GM18508 (cell line): ENCODE data around the gene CDCA4.

ENCODE experiments used
- ATAC-seq: cut with Tn5 transposase; IDR thresholded peaks from one replicate; pipeline ENCODE4 v1.9.1; 2021; ENCODE audit warnings: moderate number of reproducible peaks; ENCODE audit not compliant: insufficient read depth, unreplicated experiment

CDCA4 gene

DNA sequence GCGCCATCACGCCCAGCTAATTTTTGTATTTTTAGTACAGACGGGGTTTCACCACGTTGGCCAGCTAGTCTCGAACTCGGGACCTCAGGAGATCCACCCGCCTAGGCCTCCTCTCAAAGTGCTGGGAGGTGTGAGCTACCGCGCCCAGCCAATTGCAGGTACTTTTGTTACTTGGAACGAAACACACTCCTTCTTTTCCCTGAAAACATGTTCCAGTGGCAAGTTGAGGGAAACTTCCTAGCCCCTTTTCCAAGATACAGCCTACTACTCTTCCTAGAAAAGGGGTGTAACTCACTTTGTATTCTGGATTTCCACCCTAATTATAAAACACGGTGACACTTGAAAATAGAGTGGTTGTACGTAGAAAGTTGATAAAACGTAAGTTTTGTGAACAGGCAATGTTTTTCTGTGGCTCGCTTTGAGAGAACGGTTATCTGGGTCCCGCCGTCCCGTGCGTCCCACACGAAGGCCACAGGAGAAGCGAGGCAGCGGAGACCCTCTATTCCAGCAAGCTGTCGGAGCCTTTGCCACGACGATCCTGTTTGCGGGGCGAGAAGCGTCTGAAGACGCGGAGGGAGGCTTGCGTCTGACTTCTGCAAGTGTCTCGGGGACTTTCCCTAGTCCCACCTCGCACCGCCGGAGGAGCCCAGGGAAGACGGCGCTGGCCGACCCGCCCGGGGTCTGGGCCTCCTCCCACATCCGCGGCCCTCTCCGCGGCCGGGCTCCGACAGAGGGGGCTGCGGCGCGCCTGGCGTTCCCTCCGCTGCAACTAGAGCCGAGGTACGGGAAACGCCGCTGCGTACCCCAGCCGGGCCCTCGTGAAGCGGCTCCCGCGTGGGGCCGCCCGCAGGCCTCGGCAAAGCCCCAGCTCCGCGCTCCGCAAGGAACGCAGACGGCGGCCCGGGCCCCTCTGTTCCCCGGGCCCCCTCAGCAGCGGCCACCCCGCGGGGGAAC lies 745 bp downstream of the CDCA4 start:
- peak; percentile 5 for ATAC-seq

DNA sequence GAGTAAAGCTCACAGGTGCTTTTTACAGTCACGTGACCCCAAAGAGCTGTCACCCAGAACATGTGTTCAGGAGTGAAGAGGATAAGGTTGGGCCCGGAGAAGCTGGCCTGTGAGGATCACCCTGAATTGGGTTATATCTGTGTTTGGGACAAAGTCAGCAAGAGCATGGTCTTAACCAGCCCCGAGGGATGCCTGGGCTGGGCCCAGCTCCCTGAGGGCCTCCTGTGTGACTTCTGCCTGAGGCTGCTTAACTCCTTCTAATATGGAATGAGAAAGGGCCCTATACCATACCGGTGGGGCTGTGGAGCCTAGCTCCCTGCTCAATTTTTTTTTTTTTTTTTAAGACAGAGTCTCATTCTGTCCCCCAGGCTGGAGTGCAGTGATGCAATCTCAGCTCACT lies 2.5 kb downstream of the CDCA4 start:
- ATAC-seq: no peak

DNA sequence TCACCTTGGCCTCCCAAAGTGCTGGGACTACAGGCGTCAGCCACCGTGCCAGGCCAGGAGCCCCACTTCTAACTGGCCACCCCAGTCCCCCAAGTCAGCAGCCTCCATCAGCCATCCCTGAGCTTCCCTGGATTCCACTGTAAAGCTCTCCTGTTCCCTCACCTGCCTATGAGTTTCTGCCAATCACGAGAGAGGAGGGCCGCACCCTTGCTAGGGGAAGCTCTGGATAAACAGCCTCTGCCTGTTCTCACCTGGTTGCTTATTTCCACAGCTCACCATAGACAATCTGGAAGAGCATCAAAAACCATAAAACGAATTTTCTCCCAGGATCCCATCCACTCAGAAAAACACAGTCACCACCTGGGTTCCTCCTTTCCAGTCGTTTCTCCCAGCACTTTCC lies 5.0 kb downstream of the CDCA4 start:
- ATAC-seq: no peak

DNA sequence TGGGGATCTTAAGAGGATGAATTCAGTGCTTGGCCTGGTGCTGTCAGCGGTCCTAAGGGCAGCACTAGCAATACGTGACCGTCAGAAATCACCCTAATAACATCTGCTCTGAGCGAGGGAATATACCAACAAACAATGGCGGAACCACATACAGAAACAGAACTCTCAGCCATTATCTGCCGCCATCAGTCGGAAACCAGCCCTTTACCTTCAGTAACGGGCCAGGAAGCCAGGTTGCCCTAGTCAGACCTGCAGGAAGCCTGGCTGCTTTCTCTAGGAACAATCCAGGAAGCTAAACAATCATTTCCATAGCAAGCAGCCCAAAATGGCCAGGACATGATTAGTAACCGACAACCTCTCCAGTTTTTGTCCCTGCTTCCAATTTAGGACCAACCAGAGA lies 5.6 kb downstream of the CDCA4 start:
- ATAC-seq: no peak

DNA sequence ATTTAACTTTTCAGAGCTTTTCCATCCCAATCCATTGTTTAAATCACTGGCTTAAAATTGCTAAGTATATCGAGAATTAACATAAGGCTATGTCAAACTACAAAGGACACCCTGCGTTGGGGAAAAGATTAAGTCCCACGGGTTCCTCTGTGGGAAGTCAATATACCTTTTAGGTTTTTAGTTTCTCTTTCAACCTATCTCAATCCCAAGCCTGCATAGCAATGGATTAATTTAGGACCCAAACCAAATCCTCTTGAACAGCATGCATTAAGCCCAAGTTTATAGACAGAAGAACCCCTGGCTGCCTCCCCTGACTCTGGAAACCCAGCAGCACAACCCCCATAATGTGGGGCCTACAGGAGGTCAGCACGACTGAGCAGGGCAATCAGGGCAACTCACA lies 6.3 kb downstream of the CDCA4 start:
- no peak for ATAC-seq

DNA sequence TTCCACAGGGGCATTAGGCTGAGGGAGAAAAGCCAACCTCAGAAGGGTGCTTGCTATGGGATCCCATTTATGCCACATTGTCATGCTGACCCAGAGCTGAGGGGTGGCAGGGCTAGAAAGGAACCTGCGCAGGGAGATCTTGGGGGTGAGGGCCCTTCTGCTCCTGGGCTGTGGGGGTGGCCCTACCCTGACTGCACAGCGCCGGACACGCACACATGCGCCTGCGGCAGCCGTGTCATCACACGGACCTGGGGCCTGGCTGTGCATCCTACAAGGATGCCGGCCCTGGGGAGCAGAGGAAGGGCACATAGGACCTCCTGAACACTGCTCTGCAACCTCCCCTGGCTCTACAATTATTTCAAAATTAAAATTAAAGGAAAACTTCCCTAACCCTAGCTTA lies 6.9 kb downstream of the CDCA4 start:
- ATAC-seq: no peak

DNA sequence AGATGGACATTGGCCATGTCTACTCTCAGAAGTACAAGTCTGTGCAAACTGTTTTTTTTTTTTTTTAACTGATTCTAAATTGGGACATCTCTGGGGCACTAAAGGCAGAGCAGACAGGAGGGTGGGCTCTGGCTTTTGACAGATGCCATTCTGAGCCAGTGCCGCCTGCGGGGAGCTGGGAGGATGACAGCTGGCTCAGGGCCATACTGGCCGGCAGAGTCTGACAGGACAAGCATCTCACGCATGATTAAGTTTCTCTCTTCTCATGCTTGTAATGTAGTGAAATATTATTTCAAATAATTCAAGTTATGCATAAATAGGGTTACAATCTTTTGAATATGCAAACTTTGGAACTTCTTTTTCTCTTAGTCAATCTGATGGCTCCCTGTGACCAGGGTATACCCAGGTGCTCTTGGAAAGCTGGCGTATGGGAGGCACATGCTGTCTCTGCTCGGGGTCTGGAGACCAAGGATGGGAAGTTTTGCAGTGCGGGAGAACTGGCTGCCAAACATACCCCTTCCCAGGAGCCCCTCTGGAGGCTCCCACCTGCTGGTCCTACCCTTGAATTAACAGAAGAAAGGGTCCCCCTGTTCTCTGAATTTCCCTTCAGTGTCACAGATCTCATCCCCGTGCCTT lies 7.6 kb downstream of the CDCA4 start:
- no peak for ATAC-seq

DNA sequence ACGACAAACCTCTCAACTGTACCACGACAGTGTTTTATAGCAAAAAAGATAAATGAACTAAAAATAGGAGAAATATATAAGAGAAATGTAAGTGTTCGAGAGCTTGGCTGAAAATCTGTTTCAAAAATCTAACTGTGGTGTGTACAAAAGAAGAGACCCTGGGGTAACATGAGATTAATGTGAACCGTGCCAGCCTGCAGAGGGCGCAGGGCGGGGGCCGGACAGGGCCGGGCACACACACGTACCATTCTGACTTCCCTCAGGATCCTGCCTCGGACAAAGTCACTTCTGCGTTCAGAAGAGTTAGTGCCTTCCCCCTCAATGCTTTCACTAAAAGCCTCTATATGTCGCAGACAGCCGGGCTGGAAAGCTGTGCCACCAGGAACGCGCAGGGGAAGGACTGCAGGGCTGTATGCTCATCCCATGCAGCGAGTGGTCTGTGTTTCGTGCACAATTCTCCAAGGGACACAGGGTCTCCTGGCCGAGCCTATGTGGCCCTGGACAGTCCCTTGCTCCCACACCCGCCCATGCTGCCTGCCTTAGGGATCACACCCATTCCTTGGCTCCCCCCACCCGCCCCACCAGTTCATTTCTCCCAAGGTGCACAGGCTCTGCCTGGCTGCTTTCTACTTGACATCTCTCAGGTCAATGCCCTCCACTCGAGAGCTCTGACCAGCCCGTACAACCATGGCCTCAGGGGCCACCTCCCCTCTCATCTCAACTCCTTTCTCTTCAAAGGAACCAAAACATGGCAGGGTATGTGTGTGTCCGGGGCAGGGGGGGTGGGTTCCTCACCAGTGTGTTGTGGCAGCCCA lies 8.5 kb downstream of the CDCA4 start:
- ATAC-seq: no peak

DNA sequence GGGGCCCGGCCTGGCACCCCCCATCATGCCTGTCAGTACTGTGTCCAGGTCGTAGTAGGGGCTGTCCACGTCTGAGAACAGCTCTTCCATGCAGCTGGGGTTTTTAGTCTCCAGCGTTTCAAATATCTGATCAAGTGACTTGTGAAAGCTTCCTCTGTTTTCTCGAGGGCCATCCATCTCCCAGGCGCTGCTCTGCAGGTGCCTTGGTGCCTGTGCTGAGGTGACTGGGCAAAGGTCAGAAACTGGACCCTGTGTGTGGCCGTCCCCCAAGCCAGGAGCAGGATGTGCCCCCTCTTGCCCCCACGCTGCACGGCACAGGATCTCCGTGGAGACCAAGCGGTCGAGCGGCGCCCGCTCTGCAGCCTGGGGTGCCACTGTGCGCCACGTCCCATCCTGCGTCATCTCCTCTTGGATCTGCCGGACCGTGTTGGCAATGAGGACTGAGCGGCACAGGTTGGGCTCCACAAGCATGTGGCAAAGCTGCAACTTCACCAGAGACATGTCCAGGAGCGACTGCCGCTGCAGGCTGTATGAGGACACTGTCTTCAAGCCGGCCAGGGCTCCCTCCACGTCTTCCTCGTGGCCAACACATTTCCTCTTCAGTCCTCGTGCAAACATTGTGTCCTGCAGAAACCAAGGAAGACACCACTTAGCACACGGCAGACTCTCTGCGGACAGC lies 9.4 kb downstream of the CDCA4 start:
- ATAC-seq: no peak

DNA sequence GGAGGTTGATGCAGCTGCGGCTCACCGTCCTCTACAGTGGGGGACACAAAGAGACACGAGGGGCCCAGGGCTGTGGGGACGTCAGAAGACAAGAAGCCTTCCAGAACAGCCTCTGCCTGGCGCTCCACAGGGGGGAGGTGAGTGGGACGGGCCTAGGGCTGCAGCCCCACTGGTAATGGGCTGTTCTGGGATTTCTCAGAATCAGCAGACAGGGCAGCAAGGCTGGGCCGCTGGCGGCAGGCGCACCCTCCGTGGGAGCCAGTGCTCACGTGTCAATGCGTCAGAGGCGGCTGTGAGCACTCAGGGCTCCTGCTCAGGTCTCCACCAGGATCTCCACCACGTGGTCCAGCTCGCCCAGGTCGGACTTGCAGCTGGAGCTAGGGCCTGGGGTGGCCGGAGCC lies 10.0 kb downstream of the CDCA4 start:
- no peak for ATAC-seq

DNA sequence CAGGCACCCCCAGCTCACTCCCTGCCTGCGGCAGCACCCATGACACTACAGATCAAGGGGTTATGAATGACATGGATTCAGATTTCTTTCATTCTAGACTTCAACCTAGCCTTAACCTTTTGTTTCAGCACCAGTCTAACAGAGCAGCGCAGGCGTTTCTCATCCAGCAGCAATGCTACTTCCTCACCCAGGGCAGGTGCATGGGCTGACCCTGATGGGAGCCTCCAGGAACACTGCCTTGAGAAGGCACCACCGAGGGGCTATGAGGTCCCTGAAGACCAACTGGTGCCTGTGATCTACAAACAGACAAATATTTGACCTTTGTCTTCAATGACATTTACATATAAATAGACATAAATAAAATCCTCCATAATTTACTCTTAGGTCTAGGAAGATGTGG lies 10.8 kb downstream of the CDCA4 start:
- no peak for ATAC-seq

DNA sequence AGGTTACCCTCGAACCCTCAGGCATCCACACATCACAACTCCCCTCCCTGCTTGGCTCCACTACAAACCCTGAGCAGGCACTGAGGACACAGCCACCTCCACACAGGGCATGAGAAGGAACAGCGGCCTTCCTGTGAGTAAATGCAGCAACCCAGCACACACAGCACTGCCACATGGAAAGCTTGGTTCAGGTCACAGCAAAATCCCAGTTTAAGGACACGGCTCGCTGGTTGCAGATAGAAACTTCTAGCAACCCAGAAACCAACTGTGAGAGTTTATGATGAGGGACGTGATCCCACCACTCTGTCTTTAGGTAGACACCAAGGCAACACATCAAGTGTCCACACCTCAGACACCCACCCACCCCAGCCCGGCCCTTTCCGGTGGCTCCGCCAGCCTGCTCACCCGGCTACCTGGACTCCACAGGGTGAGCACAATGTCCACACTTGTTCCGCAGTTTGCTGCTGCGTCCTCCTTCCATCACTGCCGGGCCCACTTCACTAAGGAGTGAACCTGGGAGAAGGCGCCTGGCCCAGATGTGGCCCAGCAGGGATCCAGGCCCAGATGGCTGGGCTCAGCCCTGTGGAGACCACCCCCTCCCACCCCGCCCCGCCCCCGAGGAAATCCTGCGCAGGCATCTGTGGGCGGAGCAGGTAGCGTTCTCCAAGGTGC lies 13.2 kb downstream of the CDCA4 start:
- ATAC-seq: no peak

DNA sequence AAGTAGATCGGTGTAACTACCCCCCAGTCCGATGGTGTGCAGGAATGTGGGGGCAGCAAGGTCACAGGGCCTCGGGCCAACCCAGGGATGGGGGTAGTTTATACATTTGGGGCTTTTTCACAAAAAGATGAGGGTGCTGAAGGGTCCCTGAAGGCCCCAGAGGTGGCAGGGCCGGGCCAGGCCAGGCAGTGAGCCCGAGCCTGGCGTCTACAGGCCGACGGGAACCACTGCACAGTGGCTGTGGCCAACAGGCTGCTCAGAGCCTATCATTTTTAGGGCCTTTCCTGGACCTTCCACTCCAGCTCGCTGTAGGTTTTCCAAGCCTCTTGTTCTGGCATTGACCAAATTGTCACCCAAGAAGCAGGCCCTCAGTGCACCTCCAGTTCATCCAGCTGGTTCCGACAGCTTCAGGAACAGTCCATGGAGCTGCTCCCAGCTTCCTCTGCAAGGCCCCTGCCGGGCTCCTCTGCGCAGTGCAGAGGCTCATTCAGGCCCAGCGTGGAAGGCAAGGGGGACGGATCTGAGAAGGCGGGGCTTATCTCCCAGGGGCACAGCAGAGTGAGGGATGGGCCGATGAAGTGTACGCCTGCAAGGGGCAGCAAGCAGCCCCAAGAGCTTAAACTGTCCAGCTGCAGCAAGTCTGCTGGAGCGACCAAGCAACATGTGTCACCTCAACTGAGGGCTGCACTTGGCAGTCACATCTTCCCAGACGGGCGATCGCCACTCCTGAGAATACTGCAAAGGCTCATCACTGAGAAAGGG lies 13.9 kb downstream of the CDCA4 start:
- ATAC-seq: no peak

DNA sequence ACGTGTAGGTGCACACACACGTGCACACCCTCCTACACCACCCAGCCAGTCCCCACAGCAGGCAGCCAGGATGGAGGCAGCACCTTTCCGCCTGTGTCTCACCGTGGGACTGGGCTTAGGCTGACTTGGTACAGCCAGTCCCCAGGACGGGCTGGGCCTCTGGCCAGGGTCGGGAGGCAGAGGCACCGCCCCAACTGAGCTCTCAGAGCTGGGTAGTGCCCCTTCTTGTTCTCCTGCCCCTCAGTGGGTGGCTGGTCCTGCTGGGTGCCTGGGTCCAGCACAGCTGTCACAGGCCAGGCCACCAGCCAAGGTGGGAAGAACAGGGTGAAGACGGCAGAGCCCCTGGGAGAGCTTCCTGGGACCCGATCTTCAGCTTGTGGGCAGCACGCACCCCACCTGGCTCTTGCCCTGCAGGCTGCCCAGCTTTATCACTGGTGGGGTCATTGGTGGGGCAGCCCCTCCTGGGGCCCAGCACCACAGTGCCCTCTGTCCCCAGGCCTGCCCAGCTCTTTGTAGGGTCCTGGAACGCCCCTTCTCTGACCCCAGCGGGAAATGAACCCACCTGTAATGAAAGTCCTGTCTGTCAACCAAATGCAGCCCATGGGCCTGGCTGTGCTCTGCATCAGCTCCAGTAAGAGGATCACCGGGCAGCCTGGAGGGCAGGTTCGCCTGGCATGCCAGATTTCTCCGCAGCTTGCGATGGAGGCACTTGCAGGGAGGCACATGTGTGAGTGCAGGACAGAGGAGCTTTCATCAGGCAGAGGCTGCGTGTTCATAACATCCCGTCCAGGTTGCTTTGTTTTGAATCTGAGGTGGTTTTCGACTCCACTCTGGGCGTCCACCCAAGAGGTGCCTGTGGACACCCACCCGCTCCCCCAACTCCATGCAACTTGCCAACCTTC lies 14.7 kb downstream of the CDCA4 start:
- no peak for ATAC-seq

DNA sequence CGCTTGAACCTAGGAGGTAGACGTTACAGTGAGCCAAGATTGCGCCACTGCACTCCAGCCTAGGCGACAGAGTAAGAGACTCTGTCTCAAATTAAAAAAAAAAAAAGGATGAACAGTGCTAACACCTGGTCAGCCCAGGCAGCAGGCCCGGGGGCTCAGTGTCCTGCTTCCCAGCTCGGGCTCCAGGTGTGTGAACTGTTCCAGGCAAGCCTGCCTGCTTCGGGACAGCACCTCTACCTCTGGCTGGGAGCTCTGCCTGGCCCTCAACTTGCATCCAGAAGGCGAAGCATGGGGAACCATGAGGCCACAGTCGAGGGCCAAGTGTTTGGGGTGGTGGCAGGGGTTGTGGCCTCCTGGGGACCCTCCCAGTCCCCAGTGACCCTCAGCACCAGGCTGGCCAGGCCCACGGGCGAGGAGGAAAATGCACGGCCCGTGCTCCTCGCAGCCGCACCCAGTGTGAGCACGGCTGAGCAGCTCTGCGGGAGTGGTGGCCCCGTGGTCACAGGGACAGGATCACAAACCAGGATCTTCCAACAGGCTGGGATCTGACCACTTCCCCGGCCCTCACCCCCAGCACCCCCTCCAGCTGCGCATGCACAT lies 15.5 kb downstream of the CDCA4 start:
- no peak for ATAC-seq

DNA sequence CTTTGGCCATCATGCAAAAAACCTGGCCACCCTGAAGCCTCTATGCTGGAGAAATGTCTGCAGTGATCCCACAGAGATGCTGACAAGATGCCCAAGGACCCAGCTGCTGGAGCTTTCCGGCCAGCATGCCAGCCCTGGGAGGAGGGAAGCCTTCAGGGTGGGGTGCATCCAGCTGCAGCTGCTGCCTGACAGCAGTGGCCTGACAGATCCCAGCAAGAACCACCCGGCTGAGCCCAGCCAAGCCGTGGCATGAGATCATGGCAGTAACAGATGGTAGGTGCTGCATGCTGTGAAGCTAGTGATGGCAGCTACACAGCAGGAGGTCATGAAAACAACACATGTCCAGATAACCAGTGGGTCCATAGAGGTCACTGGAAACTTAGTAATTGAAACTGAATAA lies 21.5 kb downstream of the CDCA4 start:
- ATAC-seq: no peak

DNA sequence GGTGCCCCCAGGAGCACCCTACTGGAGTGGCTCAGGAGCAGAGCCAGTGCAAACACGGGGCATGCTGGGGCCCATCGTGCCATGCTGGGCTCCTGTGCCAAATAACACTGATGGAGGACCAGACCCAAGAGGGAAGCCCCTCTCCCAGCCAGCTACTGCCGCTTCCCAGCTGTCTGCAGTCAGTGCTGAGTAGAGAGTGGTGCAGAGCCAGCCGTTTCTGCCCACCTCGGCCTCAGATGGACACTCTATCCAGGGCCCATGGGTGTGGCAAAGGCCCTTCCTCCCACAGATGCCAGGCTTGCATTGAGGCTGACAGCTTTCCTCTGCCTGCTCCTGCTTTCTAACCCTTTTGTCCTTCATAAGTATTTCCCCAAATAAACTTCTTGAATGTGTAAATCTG lies 22.1 kb downstream of the CDCA4 start:
- no peak for ATAC-seq

DNA sequence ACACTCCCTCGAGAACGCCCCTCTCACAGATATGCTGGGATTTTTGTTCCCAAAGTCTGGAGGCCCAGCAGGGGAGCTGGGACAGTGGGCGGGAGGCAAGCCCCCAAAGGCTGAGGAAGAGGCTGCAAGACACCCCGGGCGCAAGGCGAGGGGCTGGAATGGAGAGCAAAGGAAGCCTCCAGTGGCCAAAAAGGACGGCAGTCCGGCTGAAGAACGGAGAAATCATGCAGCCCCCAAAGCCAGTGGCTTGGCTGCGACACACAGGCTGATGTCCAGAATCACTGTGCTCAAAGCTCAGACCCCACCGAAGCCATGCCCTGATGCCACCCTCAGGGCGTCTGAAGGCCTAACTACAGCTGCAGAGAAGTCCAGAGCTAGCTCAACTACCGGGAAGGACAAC lies 24.4 kb downstream of the CDCA4 start:
- no peak for ATAC-seq
